Right cardiac atrium (tissue), 5 donors: ENCODE results near the gene PARVA. TPM values are rescaled to one million over a fixed set of nuclear protein-coding genes. Genes with fewer than 3 reads are reported as not detected.

Experiments
- ATAC-seq, 2 donors: fragments of 200-7000 bp; cut with Tn5 transposase; one replicate each; pipeline versions ENCODE4 v1.8.0 to v1.9.1; 2020; ENCODE audit warnings: moderate library complexity in 2 of 2, mild to moderate bottlenecking in 1 of 2
- DNase-seq, 3 donors: peaks; one replicate each; pipeline ENCODE4 v3.0.0-alpha.2; 2020
- H3K27ac ChIP-seq: one replicate; pipeline ENCODE4 v1.5.1; 2013; ENCODE audit warnings: mild to moderate bottlenecking, low read length, control low read depth, moderate library complexity
- H3K27me3 ChIP-seq: one replicate; pipeline ENCODE4 v1.6.1; 2013; ENCODE audit not compliant: control insufficient read depth, insufficient read depth
- H3K4me1 ChIP-seq: one replicate; pipeline ENCODE4 v1.6.1; 2013; ENCODE audit warnings: low read length; ENCODE audit not compliant: control insufficient read depth, insufficient read depth
- H3K4me3 ChIP-seq: one replicate; pipeline ENCODE4 v1.5.1; 2013; ENCODE audit warnings: low read length, control low read depth
- H3K9me3 ChIP-seq: one replicate; pipeline ENCODE4 v1.6.1; 2013; ENCODE audit warnings: low read length; ENCODE audit not compliant: control insufficient read depth
- WGBS: extraction: QIAGEN DNeasy Blood & Tissue Kit; methylation state at CpG from one replicate; pipeline ENCODE4 v1.1.7; 2013; 5-methylcytosine and 5-hydroxymethylcytosine counted together
- intact Hi-C, 4 donors: fragments of 100-400 bp; cut with DNase I; formaldehyde crosslinking; loops; one replicate each; pipeline versions ENCODE4 v1.11.0 to v1.14.0; 2022 to 2023
- polyA plus RNA-seq: library from polyadenylated mRNA; stranded (reverse); fragments of 200-250 nt; gene quantifications from one replicate; pipeline ENCODE4 v1.2.3, GENCODE V29; 2013
- total RNA-seq, 4 donors: library from RNA; stranded (reverse); fragmentation: NEBNext Ultra II Directional; extraction: Animal tissue kit (Norgen Biotek cat#: 25700); gene quantifications; one replicate each; pipeline ENCODE4 v1.2.1, GENCODE V29; 2021
- donor health status: healthy with polysubstance abuse.
- donor health status: DM: no; HTN: yes; CAD: no.
- donor health status: DM: no; HTN: no; CAD: no.
- donor health status: DM: no; HTN: yes; CAD: no; lungs with severe emphysema.
- donor health status: DM: yes; HTN: yes; CAD: no.

PARVA gene
- total and polyA plus RNA-seq, 5 donors, result 30.6 to 116 (median 71.2) TPM

DNA sequence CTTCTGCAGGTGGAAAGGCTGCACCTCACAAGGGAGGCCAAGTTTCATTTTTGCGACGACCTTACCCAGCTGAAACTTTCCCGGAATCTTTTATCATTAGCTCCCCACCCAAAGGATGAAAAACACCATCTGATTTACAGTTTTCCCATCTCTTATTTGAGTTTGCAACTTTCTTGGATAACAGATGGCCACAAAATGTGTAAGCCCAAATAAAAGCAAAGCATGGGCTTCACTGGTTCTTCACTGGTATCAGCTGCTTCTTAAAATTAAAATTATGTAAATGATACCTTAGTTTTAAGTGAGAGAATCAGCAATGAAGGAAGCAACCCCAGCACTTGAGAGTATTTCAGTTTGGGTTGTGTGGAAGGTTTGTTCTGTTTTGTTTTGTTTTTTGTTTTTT is 55.8 kb downstream of the PARVA start:
- ATAC-seq (no peak), DNase-seq (no peak)
- Histone ChIP-seq H3K27me3 (no peaks in the 10 kb centered on the region), H3K4me1 (peaks cover 29% of the 10 kb centered on the region), H3K4me3 (no peak overlapping the region), H3K9me3 (no peaks in the 10 kb centered on the region), H3K27ac (no peak overlapping the region)
- intact Hi-C loops, result no loop called here
- 52% methylated on average over 3 of the region's 3 CpGs for WGBS

GRCh38 chr11:12433571-12434324 is 56.4 kb downstream of the PARVA start:
- peak overlapping the region; percentile 91 for H3K27ac ChIP-seq
- no peaks in the 10 kb centered on the region for H3K9me3 ChIP-seq
- ATAC-seq, result no peak
- H3K27me3 ChIP-seq, result no peaks in the 10 kb centered on the region
- intact Hi-C loops, result no loop called here
- no peak for DNase-seq
- 63% methylated on average over 16 of the region's 16 CpGs for WGBS
- H3K4me3 ChIP-seq, result no peak overlapping the region
- peaks cover 29% of the 10 kb centered on the region for H3K4me1 ChIP-seq

DNA sequence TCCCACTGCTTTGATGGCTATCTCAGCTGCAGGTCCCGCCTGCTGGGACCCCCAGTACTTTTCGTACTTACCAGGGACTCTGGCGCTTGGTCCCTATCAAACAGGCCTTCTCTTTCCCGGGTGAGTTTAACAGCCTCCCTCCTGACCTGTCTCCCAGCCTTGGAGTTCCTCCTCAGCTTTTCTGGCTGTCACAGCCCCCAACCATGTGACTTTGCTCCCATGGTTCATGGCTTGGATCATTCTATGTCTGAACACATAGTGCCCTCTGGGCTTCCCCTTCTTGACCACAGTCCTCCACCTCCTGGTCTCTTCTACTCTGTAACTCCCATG is 56.9 kb downstream of the PARVA start:
- intact Hi-C loops, result no loop called here
- Histone ChIP-seq H3K4me1 (peaks cover 29% of the 10 kb centered on the region), H3K9me3 (no peaks in the 10 kb centered on the region), H3K27me3 (no peaks in the 10 kb centered on the region), H3K4me3 (no peak overlapping the region), H3K27ac (peak overlapping the region; percentile 91)
- no peak for ATAC-seq
- 81% methylated on average over 4 of the region's 4 CpGs for WGBS
- no peak for DNase-seq

DNA sequence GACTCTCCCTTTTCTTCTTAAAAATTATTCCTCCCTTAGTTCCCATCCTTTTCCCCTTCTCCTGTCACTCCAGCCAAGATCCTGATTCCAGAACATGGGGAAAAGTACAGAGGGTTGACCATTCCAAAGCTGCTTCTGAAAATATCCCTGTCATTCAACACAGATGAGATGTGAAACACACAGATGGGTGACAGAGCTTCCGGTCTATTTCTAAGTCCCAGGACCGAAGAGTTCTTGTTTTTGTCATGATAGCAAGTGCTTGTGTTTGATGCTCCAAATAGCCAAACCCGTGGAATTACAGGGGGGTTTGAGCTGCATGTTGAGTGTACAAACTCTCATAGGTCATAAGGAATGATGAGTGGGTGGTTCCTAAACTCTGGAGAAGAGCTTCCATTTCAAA is 57.9 kb downstream of the PARVA start:
- H3K4me1 ChIP-seq, result peaks cover 28% of the 10 kb centered on the region

DNA sequence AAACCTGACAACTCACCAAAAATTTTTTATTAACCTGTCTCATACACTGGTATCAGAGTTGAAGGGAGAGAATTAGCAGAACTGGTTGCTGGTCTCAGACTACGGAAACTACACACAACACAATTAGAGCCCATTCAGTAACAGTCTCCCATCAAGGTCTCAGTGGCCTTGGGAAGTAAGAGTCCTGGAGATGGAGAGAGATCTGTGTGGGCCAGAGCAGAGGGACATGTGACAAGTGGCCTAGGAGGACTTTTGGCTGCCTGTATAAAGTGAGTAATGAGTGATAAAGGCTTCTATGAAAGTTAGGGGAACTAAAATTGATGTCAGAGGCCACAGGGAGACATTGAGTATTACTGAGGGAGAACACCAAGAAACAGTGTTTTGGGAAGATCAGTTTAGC is 58.9 kb downstream of the PARVA start:
- peak; percentile 56 to 65 for ATAC-seq
- Histone ChIP-seq H3K27me3 (no peaks in the 10 kb centered on the region), H3K9me3 (no peaks in the 10 kb centered on the region), H3K4me3 (no peak overlapping the region), H3K27ac (peak overlapping the region; percentile 57), H3K4me1 (peaks cover 20% of the 10 kb centered on the region)
- WGBS, result 75% methylated on average over 1 of the region's 1 CpG
- intact Hi-C loops, result no loop called here
- DNase-seq, result no peak

More for the DNA sequence above, 57.9 kb downstream of the PARVA start:
- DNase-seq (no peak), ATAC-seq (peak; percentile 15 to 47)
- intact Hi-C loops, result no loop called here
- 53% methylated on average over 3 of the region's 3 CpGs for WGBS
- no peaks in the 10 kb centered on the region for H3K9me3 ChIP-seq
- H3K27ac ChIP-seq, result peak overlapping the region; percentile 91
- no peak overlapping the region for H3K4me3 ChIP-seq
- H3K27me3 ChIP-seq, result no peaks in the 10 kb centered on the region

GRCh38 chr11:12438291-12438690 is 60.9 kb downstream of the PARVA start:
- Histone ChIP-seq H3K4me3 (no peak overlapping the region), H3K9me3 (no peaks in the 10 kb centered on the region), H3K27ac (no peak overlapping the region), H3K4me1 (peaks cover 17% of the 10 kb centered on the region), H3K27me3 (no peaks in the 10 kb centered on the region)
- intact Hi-C loops, result no loop called here
- DNase-seq, result no peak
- ATAC-seq, result no peak

DNA sequence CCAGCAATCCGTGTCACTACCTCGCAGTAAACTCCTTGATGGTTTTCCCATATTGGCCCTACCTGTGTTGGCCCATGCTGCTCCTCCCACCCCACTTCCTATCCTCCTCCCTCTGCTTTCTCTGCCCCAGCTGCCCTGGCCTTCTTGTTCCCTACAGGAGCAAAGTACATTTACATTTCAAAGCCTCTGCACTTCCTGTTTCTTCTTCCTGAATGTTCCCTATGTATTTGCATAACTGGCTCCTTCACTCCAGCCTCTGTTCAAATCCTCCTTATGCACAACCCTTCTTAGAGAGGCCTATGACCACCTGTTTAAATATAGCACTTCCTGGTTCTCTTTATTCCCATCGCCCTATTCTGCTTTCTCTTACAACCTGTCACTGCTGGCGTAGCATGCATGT is 62.2 kb downstream of the PARVA start:
- Histone ChIP-seq H3K4me3 (no peak overlapping the region), H3K27ac (no peak overlapping the region), H3K9me3 (no peaks in the 10 kb centered on the region), H3K4me1 (peaks cover 8% of the 10 kb centered on the region), H3K27me3 (no peaks in the 10 kb centered on the region)
- DNase-seq (no peak), ATAC-seq (no peak)
- WGBS, result 91% methylated on average over 4 of the region's 4 CpGs
- intact Hi-C loops, result no loop called here

DNA sequence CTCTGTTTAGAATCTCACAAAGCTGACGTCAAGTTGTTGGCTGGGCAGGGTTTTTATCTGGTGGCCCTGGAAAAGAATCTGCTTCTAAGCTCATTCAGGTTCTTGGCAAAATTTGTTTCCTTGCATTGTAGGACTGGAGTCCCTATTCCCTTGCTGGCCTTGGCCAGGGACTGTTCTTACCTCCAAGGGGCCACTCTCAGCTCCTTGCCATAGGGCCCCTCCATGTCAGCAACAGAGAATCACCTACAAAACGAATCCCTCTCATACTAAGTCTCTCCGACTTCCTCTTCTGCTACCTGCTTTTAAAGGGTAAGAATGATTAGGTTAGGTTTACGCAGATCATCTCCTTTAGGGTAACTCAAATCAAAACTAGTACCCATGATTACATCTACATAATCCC is 63.2 kb downstream of the PARVA start:
- no peaks in the 10 kb centered on the region for H3K27me3 ChIP-seq
- DNase-seq (no peak), ATAC-seq (no peak)
- H3K4me3 ChIP-seq, result no peak overlapping the region
- H3K27ac ChIP-seq, result no peak overlapping the region
- WGBS, result 93% methylated on average over 4 of the region's 4 CpGs
- H3K9me3 ChIP-seq, result no peaks in the 10 kb centered on the region
- intact Hi-C loops, result no loop called here
- H3K4me1 ChIP-seq, result peaks cover 2% of the 10 kb centered on the region

DNA sequence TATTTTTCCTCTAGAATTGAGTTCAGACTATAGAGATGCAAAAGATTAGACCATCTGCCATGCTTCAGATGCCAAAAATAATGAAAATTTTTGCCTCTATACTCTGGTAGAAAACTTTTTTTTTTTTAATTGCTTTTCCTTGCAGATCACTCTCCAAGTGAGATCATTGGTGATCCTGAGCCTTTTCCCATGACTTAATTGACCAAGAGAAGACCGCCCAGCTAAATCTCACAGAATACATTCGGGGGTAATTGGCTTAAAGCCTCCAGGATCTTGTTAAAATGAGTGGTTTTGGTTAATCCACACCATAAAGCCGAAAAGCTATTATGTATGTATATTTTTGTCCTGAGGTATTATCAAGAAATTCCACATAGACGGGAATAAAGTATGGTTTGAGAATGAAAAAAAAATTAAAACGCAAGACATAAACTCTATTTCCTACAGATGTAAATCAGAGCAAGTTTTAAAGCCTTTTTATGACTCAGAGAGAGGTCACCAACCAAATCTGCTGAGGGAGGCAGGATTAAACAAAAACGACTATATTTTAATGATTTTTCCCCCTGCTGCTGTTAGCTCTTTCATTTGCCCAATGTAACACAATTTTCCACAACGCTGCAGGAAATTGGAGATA is 64.0 kb downstream of the PARVA start:
- H3K27me3 ChIP-seq, result no peaks in the 10 kb centered on the region
- H3K27ac ChIP-seq, result no peak overlapping the region
- no peak overlapping the region for H3K4me3 ChIP-seq
- intact Hi-C loops, result no loop called here
- WGBS, result 79% methylated on average over 7 of the region's 7 CpGs
- ATAC-seq (no peak), DNase-seq (no peak)
- peaks cover 2% of the 10 kb centered on the region for H3K4me1 ChIP-seq
- no peaks in the 10 kb centered on the region for H3K9me3 ChIP-seq

GRCh38 chr11:12444601-12445000 is 67.2 kb downstream of the PARVA start:
- intact Hi-C loops, result no loop called here
- Histone ChIP-seq H3K4me3 (no peak overlapping the region), H3K27ac (no peak overlapping the region), H3K9me3 (no peaks in the 10 kb centered on the region), H3K4me1 (peaks cover 14% of the 10 kb centered on the region), H3K27me3 (no peaks in the 10 kb centered on the region)
- 59% methylated on average over 2 of the region's 2 CpGs for WGBS
- no peak for ATAC-seq
- DNase-seq, result no peak

GRCh38 chr11:12445001-12445400 is 67.6 kb downstream of the PARVA start:
- 92% methylated on average over 2 of the region's 2 CpGs for WGBS
- Histone ChIP-seq H3K27ac (no peak overlapping the region), H3K9me3 (no peaks in the 10 kb centered on the region), H3K27me3 (no peaks in the 10 kb centered on the region), H3K4me3 (no peak overlapping the region), H3K4me1 (peaks cover 15% of the 10 kb centered on the region)
- DNase-seq, result no peak
- intact Hi-C loops, result no loop called here
- no peak for ATAC-seq

DNA sequence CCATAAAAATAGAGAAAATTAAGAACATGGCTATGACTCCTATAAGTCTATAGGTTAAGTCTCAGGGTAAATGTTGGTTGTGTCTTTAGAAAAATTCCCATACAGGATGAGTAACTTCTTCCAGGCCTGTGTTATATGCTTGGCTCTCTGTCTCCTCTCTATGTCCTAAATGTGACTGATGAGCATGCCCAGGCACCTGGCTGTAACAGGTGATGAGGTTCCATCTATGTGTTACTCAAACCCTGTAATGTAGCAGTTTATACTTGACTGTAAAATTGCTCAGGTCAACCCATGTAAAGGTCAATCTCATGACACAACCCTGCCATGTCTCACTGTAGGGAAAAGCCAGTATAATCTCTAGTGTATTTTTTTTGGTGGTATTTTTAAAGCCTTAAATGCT is 69.5 kb downstream of the PARVA start:
- Histone ChIP-seq H3K4me1 (peaks cover 15% of the 10 kb centered on the region), H3K27me3 (no peaks in the 10 kb centered on the region), H3K27ac (no peak overlapping the region), H3K9me3 (no peaks in the 10 kb centered on the region), H3K4me3 (no peak overlapping the region)
- intact Hi-C loops, result no loop called here
- ATAC-seq (no peak), DNase-seq (no peak)
